ENCODE data around the gene SOX6.
"Not testable (repeated sequence)": the region's sequence is repeated elsewhere in the genome, so short reads cannot be mapped to it uniquely, and the experiment has no call there.

DNA sequence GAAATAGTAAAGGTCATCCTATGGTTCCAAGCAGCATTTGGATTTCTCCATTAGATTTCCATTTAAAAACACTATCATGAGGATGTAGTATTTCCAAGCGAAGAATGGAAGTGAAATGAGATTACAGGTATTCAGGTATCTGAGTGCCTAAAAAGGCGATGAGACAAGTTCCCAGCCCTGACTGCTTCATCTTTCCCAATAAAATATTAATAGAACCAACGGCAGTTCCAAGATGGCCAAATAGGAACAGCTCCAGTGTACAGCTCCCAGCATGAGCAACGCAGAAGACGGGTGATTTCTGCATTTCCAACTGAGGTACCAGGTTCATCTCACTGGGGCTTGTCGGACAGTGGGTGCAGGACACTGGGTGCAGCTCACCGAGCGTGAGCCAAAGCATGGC, 215.2 kb downstream of the SOX6 start:
- not testable (repeated sequence) for TF ChIP-seq POLR2A, TAF1, POLR2AphosphoS5, POU2F2 (IDR thresholded peaks at IDR 0.05; ENCODE audit: low read depth, low read length)

Data from GM12891 (cell line).